ENCODE results near the gene CYS1.

CYS1 gene

DNA sequence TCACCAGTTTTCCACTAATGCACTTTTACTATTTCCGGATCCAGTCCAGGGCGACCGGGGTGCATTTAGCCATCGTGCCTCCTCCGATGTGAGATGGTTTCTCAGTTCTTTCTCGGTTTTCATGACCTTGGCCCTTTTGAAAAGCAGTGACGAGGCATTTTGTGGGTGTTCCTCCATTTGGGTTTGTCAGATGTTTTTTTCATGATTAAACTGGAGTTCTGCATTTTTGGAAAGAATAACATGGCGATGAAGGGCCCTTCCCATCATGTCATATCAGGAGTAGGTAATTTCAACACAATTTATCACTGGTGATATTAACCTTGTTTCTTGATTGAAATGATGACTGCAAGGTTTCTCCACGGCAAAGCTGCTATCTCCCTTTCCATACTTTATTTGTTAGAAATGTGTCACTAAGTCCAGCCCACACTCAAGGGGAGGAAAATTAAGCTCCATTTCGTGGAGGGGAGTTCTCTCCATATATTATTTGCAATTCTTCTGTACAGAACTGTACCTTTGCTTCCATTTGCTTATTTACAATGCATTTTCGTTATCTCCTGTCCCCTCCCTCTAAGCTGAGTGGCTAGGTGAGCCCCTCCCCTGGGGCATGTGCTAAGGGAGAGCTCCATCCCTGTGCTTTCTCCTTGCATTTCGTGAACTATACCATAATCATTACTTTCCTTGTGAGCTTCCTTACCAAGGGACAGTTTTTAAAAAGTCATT is 45.7 kb downstream of the CYS1 start:
- TF ChIP-seq, protein P1, sequence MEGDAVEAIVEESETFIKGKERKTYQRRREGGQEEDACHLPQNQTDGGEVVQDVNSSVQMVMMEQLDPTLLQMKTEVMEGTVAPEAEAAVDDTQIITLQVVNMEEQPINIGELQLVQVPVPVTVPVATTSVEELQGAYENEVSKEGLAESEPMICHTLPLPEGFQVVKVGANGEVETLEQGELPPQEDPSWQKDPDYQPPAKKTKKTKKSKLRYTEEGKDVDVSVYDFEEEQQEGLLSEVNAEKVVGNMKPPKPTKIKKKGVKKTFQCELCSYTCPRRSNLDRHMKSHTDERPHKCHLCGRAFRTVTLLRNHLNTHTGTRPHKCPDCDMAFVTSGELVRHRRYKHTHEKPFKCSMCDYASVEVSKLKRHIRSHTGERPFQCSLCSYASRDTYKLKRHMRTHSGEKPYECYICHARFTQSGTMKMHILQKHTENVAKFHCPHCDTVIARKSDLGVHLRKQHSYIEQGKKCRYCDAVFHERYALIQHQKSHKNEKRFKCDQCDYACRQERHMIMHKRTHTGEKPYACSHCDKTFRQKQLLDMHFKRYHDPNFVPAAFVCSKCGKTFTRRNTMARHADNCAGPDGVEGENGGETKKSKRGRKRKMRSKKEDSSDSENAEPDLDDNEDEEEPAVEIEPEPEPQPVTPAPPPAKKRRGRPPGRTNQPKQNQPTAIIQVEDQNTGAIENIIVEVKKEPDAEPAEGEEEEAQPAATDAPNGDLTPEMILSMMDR (IDR thresholded peaks at IDR 0.05): no peak

DNA sequence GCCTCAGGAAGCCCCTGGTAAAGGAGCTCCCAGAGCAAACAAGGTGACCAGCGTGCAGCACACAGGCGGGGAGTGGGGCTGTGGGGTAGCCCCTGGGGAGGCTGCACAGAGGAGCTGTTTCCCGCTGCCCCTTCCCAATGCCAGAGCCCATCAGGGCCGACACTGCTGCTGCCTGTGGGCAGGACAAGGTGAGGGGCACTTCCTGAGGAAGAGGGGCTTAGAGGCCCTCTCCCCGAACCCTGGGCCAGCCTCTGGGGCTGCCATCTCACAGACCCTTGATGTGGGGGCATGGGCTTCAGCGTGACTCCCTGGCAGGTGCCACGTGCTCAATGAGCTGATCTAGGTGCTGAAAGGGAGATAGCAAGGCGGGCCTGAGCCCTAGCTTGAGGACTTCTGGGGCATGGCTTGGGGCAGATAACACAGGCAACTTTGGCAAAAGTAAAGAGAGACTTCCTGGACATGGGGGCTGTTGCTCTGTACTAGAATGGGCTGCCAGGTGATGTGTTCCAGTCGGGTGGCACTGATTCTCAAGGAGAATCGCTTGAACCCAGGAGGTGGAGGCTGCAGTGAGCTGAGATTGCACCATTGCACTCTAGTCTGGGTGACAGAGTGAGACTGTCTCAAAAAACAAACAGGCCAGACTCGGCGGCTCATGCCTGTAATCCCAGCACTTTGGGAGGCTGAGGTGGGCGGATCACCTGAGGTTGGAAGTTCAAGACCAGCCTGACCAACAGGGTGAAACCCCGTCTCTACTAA is 46.8 kb downstream of the CYS1 start:
- TF ChIP-seq, protein P1 (IDR thresholded peaks at IDR 0.05): no peak

DNA sequence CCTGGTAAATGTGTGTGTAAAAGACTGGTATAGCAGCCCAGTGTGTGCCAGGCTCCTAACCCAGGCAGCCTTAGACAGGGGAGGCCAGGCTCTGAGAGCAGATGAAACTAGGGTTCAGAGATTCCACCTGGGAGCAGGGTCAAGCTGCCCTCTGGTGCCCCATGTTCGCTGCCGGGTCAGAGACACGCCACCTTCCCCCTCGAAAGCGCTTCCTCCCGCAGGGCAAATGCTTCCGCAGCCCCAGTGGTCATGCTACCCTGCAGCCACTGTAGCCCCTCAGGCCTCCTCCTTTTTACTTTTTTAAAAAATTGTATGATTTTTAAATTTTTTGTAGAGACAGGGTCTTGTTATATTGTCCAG is 47.5 kb downstream of the CYS1 start:
- TF ChIP-seq, protein P1 (IDR thresholded peaks at IDR 0.05): no peak

DNA sequence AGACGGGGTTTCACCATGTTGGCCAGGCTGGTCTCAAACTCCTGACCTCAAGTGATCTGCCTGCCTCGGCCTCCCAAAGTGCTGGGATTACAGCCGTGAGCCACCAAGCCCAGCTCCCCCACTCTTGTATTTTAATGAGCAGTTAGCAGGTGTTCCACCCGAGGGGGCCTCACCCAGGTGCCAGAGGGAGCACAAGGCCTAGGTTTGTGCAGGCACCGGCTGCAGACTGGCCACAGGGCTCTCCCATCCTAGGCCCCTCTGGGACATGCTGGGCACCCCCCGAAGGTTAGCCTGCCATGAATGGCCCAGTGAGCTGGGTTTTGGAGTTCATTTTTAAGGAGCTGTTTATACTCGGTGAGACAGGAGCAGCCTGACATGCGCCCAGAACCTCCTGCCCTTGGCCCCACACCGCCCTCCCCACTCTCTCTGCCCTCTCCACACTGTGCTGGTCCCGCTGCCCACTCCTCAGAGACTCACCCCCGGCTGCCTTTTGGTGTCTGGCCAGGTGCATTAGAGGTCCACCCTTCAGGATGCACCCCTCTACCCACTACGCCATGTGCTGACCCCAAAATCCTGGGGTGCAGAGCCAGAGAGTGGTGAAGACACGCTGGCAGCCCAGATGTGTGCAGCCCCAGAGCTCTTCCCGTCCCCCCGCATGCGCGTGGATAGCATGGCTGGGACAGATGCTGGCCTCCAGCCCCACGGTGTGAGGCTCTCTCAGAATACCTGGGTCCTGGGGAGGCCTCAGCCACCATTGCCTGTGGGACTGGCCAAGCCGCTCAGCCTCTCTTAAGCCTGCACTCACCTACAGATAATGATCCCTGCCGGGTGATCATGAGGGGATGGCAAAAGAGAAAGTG is 48.1 kb downstream of the CYS1 start:
- TF ChIP-seq, protein P1 (IDR thresholded peaks at IDR 0.05): no peak

DNA sequence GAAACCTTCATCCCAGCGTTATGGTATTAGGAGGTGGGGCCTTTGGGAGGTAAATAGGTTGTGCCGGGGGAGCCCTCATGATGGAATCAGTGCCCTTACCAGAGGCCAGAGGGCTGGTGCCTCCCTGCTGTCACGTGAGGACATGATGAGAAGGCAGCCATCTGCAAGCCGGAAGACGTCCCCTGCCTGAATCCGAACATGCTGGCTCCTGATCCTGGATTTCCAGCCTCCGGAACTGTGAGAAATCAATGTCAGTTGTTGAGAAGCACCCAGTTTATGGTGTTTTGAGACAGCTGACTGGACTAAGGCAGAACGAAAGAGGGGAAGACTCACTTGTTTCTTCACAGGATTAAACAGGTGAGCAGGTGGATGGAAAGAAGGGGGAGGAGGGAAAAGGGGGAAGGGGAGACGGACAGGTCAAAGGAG is 49.9 kb downstream of the CYS1 start:
- TF ChIP-seq, protein P1 (IDR thresholded peaks at IDR 0.05): no peak

DNA sequence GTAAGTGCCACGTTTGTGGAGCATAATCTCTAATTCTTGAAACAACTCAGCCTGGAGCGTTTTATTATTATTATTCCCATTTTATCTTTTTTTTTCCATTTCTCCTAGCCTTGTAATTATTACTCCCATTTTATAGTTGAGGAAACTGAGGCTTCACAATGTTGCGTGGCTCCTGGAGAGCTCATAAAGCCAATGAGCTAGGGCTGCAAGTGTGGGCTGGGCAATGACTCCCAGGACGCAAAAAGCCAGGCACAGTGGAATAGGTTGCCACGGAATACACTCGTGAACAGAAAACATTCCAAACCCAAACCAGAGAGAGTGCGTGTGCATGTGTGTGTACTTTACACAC is 50.4 kb downstream of the CYS1 start:
- TF ChIP-seq, protein P1 (IDR thresholded peaks at IDR 0.05): no peak

DNA sequence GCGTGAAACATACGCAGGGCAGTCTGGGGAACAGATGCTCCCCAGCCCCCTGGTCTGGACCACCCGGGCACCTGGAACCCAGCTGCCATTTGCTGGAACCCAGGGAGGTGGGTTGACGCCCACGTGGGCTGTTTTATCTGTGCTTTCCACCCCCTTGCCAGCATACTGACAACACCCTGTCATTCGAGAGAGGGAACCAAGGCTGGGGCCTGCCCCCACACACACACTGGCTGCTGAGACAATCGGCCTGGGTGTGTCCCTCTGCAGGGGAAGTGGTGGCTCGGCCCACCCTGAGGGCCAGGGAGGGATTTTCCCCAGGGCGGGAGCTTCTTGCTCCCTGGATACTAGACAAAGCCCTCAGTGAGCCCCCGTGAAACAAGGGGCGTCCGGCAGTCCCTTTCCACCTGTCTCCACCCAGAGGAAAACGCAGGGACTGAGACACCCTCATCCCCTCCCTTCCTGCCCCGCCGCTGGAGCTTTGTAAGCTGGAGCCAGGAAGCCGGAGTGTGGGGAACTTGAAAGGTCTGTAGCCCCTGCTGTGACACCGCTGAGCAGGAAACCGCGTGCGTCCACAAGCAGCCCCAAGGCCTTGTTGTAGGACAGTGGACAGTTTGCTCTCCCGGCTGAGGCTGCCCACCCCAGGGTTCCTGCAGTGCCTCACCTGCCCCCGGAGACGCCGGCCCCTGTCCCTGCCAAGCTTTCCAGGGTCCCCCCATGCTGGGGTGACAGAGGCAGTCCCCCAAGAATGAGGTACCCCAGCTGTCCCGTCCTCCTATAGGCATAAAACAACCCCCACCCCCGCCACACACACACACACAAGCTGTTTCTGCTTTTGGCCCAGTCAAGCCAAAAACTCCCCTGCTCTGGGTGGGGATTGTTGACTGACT is 51.0 kb downstream of the CYS1 start:
- TF ChIP-seq, protein P1 (IDR thresholded peaks at IDR 0.05): no peak

All from LNCAP (cell line).